Measurements from ENCODE around the gene PLCG1. TPM values are rescaled to one million over a fixed set of nuclear protein-coding genes. Genes with fewer than 3 reads are reported as not detected.

Gene PLCG1
- total RNA-seq, 2 experiments from 2014 or later, result 201 to 337 TPM

DNA sequence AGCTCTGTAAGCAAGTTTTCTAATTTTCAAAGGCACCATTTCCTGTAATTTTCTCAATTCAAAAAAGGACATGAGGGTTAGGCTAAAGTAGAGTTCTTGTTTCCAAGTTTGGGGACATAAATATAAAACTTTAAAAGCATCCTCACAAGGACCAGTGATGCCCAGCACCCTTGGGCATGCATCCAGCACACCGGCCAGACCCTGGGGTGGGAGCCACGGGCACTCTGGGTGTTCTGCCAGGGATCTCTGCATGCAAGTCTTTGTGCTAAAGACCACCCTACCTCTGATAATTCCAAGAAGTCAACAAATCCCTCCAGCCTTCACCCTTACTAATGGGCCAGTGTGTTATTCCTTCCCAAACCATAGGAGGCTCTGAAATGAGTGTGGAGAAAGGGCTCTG lies 46.5 kb downstream of the PLCG1 start:
- peaks cover 14% of the 10 kb centered on the region for H3K4me1 Mint-ChIP-seq
- CTCF ChIA-PET, result interaction anchor here (3.6 kb wide), 1 partner anchor 11 kb away, joined by 19 read pairs; no protein-coding TSS in a partner anchor
- DNase-seq (no peak), ATAC-seq (no peak)
- H3K36me3 Mint-ChIP-seq, result no peaks in the 10 kb centered on the region
- no peak overlapping the region for H3K27ac Mint-ChIP-seq
- H3K4me3 Mint-ChIP-seq, result no peak overlapping the region
- no peaks in the 10 kb centered on the region for H3K9me3 Mint-ChIP-seq (ENCODE audit: low read depth)
- no peaks in the 10 kb centered on the region for H3K27me3 Mint-ChIP-seq

DNA sequence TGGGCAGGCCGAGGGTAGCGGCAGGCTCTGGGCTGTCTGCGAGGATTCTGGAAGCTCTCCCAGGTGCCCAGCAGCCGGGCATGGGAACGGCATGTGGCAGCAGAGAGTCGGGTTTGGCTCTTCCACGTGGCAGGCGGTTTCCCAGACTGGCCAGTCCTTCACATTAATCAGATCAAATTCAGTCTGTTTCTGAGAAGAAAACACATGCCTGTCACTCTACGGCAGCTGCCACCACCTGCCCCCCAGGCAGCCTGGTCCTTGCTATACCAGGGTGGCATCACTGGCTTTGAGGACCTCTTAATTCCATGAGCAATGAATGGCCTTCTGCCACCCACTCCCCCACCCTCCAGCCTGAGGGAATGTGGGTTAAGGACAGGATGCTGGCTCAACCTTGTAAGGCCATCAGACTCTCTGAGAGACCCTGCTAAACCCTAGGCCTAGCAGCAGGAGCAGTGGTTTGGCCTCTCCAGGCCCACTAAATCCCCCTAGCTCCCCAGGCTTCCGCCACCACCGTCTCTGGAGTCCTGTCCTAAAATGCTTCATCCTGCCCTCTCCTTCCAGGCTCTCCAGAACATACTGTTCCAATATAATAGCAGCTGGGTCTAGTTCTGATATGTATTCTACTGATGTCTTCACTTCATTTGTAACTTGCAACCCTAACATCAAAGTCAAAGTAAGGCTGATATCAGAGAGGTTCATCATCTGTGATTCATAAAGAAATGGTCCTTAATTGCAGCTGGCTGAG lies 47.8 kb downstream of the PLCG1 start:
- Mint-ChIP-seq H3K9me3 (ENCODE audit: low read depth) (peaks cover 3% of the 10 kb centered on the region), H3K4me3 (no peak overlapping the region), H3K4me1 (peaks cover 14% of the 10 kb centered on the region), H3K27me3 (no peaks in the 10 kb centered on the region), H3K36me3 (no peaks in the 10 kb centered on the region), H3K27ac (no peak overlapping the region)
- CTCF ChIA-PET, result interaction anchor here (1.0 kb wide), 1 partner anchor 50 kb away, joined by 3 read pairs; no protein-coding TSS in a partner anchor
- no peak for DNase-seq
- ATAC-seq, result no peak

DNA sequence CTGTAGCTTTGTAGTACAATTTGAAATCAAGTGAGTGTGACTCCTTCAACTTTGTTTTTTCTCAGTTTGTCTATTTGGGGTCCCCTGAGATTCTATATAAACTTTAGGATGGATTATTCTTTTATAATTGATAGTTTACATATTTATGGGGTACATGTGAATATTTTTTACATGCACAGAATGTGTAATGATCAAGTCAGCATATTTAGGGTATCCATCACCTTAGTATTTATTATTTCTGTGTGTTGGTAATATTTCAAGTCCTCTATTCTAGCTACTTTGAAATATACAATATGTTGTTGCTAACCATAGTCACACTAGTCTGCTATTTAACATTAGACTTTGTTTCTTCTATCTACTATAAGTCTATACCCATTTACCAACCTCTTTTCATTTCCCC lies 50.3 kb downstream of the PLCG1 start:
- H3K27me3 Mint-ChIP-seq, result no peaks in the 10 kb centered on the region
- no peak for ATAC-seq
- no peak overlapping the region for H3K4me3 Mint-ChIP-seq
- DNase-seq, result no peak
- H3K36me3 Mint-ChIP-seq, result peaks cover 7% of the 10 kb centered on the region
- no peak overlapping the region for H3K27ac Mint-ChIP-seq
- peaks cover 3% of the 10 kb centered on the region for H3K9me3 Mint-ChIP-seq (ENCODE audit: low read depth)
- no peaks in the 10 kb centered on the region for H3K4me1 Mint-ChIP-seq
- CTCF ChIA-PET, result interaction anchor here (0.7 to 1.0 kb wide), 3 partner anchors 11 to 197 kb away, joined by 3 read pairs; no protein-coding TSS in a partner anchor

DNA sequence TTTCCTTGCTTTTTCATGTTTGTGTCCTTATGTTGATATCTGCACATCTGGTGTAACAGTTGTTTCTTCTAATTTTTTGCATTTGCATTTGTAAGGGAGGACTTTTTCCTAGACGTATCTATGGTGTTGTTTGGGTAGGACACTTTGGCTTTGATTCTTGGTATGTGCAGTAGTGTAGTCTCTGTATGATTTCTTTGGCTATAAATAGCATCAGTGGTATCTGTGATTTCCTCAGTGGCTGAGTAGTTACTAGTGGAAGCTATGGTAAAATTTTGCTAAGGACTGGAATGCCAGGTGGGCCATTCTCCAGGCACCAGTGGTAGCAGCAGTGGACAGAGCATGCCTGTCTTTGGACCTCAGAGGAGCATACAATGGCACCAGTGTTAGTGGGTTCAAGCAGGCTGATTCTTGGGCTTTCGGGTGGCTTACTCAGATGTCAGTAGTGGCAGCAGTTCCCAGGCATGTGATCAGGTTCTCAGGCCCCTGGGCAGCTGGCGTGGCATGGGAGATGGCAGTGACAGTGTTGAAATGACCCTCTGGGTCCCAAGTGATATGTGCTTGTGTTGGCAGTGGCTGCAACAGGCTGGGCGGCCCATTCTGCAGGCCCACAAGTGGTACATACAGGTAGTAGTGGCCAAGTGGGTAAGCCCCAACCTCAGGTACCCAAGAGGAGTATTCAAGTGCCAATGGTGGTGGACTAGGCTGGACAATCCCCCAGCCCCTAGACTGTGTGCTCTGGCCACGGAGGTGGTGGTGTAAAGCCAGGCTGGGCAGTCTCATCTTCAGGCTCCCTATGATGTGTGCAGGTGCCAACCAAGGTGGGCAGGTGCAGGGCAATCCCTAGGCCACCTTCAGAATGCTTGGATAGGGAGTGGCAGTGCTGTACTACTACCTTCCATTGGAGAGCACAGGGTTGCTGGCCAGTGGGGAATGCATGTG lies 54.5 kb downstream of the PLCG1 start:
- Mint-ChIP-seq H3K4me3 (no peak overlapping the region), H3K9me3 (ENCODE audit: low read depth) (peaks cover 3% of the 10 kb centered on the region), H3K36me3 (peaks cover 15% of the 10 kb centered on the region), H3K27me3 (no peaks in the 10 kb centered on the region), H3K4me1 (peaks cover 17% of the 10 kb centered on the region), H3K27ac (no peak overlapping the region)
- CTCF ChIA-PET, result interaction anchor here (0.8 to 1.2 kb wide), 3 partner anchors 40 to 205 kb away, joined by 3 read pairs; no protein-coding TSS in a partner anchor
- DNase-seq, result no peak
- ATAC-seq, result no peak

DNA sequence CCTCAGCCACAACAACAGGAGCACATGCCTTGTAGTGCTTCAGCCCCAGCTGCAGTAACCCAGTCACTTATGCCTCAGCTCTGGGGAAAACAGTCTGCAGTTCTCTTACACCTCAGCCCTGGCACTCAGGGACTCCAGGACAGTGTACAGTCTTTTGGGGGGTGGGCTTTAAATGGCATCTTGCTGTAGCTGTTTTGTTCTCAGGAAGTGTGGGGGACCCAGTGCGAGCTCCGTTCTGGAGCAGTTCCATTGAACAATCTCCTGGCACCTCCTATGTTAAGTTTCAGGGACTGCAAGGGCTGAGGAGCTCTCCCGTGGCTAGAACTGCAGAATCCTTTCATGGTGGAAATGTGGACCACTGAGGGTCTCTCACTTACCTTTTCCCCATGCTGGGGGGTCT lies 55.2 kb downstream of the PLCG1 start:
- H3K27ac Mint-ChIP-seq, result no peak overlapping the region
- CTCF ChIA-PET, result interaction anchor here (1.2 kb wide), 1 partner anchor 39 kb away, joined by 3 read pairs; no protein-coding TSS in a partner anchor
- peaks cover 18% of the 10 kb centered on the region for H3K4me1 Mint-ChIP-seq
- peaks cover 3% of the 10 kb centered on the region for H3K9me3 Mint-ChIP-seq (ENCODE audit: low read depth)
- peaks cover 15% of the 10 kb centered on the region for H3K36me3 Mint-ChIP-seq
- H3K27me3 Mint-ChIP-seq, result no peaks in the 10 kb centered on the region
- no peak overlapping the region for H3K4me3 Mint-ChIP-seq
- ATAC-seq (no peak), DNase-seq (no peak)

DNA sequence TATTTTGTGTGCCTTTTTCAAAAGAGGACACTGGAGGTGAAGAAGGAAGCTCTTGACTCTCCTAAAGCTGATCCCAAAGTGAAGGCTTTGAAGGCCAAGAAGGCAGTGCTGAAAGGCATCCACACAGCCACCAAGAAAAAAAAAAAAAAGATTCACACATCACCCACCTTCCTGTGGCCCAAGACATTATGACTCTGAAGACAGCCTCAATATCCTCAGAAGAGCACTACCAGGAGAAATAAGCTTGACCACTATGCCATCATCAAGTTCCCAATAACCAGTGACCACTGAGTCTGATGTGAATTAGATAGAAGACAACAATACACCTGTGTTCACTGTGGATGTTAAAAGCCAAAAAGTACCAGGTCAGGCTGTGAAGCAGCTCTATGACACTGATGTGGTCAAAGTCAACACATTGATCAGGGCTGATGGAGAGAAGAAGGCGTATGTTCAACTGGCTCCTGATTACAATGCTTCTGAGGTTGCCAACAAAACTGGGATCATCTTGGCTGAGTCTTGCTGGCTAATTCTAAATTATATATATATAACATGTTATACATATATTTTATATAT lies 59.4 kb downstream of the PLCG1 start:
- Mint-ChIP-seq H3K9me3 (ENCODE audit: low read depth) (peaks cover 9% of the 10 kb centered on the region), H3K27ac (no peak overlapping the region), H3K4me1 (peaks cover 18% of the 10 kb centered on the region), H3K27me3 (no peaks in the 10 kb centered on the region), H3K36me3 (peaks cover 20% of the 10 kb centered on the region), H3K4me3 (no peak overlapping the region)
- CTCF ChIA-PET, result interaction anchor here (1.0 to 1.5 kb wide), 2 partner anchors 24 to 28 kb away, joined by 3 to 4 read pairs; no protein-coding TSS in a partner anchor
- DNase-seq (no peak), ATAC-seq (peak; percentile 39)

DNA sequence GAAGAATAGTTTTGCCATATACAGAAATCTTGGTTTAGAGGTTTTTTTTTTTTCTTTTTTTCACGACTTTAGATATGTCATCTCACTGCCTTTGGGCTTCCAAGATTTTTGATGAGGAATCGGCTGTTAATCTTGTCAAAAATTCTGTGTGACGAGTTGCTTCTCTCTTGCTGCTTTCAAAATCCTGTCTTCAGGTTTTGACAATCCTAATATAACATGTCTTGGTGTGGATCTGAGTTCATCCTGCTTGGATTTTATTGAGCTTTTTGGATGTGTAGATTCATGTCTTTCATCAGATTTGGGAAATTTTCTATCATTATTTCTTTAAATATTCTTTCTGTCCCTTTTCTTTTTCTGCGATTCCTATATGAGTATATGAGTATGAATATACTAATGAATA lies 61.1 kb downstream of the PLCG1 start:
- no peak for ATAC-seq
- peaks cover 9% of the 10 kb centered on the region for H3K9me3 Mint-ChIP-seq (ENCODE audit: low read depth)
- peaks cover 18% of the 10 kb centered on the region for H3K4me1 Mint-ChIP-seq
- no peak overlapping the region for H3K4me3 Mint-ChIP-seq
- H3K36me3 Mint-ChIP-seq, result peaks cover 17% of the 10 kb centered on the region
- H3K27ac Mint-ChIP-seq, result no peak overlapping the region
- CTCF ChIA-PET, result interaction anchor here (1.8 kb wide), 1 partner anchor 19 kb away, joined by 3 read pairs; no protein-coding TSS in a partner anchor
- H3K27me3 Mint-ChIP-seq, result no peaks in the 10 kb centered on the region
- no peak for DNase-seq

DNA sequence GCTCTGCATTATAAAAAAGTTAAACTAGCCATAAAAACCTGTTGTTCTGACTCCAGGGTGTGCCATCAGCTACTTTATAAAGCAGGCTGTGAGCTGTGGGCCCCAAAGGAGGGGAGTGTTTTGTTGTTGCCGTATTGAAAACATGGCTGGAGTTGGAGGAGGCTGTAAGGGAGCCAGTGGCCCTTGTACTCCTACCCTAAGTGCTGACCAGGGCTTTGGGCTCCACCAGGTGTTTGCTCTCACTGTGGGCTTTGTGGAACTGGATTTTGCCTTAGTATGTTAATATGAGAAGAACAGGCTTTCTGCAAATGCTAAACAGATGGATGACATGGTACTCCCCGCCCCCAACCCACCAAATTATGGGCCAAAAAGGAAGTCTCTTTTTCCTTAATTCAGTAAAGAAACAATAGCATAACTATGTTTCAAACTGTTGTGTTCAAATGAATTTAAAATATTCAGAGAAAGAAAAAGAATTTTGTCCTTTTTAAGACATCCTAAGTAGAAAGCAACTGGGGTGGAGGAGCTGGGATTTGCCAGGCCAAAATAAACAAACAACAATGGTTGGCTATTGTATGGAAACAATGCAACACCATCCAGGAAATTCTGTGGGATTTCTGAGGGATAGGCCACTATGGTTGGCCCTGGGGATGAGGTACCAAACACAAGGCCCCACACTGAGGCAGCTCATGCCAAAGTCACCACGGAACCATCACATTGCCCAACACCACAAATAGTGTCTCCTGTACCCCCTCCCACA lies 63.3 kb downstream of the PLCG1 start:
- Mint-ChIP-seq H3K27me3 (no peaks in the 10 kb centered on the region), H3K9me3 (ENCODE audit: low read depth) (peaks cover 9% of the 10 kb centered on the region), H3K36me3 (peaks cover 15% of the 10 kb centered on the region), H3K4me1 (peaks cover 9% of the 10 kb centered on the region), H3K27ac (no peak overlapping the region), H3K4me3 (no peak overlapping the region)
- CTCF ChIA-PET, result interaction anchor here (0.7 to 1.7 kb wide), 4 partner anchors 28 to 139 kb away, joined by 3 read pairs; no protein-coding TSS in a partner anchor
- ATAC-seq (no peak), DNase-seq (no peak)

DNA sequence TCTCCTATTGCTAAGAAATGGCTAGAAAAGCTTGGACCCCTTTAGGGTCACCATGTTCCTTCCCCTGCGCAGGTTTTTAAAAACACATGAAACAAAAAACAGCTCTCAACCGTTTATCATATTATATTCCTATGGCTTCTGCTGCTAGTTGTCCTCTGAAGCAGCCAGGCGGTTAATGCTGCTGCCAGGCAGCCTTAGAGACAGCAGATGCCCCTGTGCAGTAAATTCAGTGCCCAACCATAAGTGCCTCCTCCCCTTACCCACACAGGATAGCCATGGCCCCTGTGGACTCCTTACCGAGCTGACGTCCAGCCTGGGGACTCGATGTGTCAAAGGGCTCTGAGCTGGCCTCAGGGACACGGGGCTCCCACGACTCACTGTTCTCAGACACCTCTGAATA lies 64.4 kb downstream of the PLCG1 start:
- H3K4me1 Mint-ChIP-seq, result peaks cover 1% of the 10 kb centered on the region
- H3K4me3 Mint-ChIP-seq, result no peak overlapping the region
- peaks cover 9% of the 10 kb centered on the region for H3K9me3 Mint-ChIP-seq (ENCODE audit: low read depth)
- DNase-seq (no peak), ATAC-seq (no peak)
- CTCF ChIA-PET, result interaction anchor here (0.8 to 1.7 kb wide), 3 partner anchors 30 to 138 kb away, joined by 3 read pairs; no protein-coding TSS in a partner anchor
- no peaks in the 10 kb centered on the region for H3K27me3 Mint-ChIP-seq
- peaks cover 13% of the 10 kb centered on the region for H3K36me3 Mint-ChIP-seq
- no peak overlapping the region for H3K27ac Mint-ChIP-seq

DNA sequence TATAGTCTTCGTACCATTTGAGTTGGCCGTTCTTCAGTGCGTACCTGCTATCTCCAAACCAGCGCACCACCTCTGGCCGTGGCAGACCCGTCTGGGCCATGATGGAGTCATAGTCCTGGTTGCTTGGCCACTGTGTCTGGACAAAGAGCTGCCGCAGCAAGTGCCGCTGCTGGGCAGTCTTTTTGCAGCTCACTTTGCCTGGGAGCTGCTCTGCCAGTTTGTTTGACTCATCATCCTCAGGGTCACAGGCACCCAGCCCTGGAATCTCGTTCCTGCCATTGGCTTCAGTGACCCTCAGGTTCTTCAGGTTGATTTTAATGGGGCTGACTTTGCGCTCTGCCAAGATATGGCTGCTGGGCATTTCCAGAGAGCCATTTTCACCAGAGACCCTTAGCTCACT lies 65.1 kb downstream of the PLCG1 start:
- no peaks in the 10 kb centered on the region for H3K27me3 Mint-ChIP-seq
- ATAC-seq (no peak), DNase-seq (no peak)
- peaks cover 13% of the 10 kb centered on the region for H3K36me3 Mint-ChIP-seq
- CTCF ChIA-PET, result interaction anchor here (0.7 to 1.7 kb wide), 3 partner anchors 29 to 234 kb away, joined by 3 read pairs; no protein-coding TSS in a partner anchor
- H3K4me3 Mint-ChIP-seq, result no peak overlapping the region
- no peak overlapping the region for H3K27ac Mint-ChIP-seq
- no peaks in the 10 kb centered on the region for H3K4me1 Mint-ChIP-seq
- peaks cover 9% of the 10 kb centered on the region for H3K9me3 Mint-ChIP-seq (ENCODE audit: low read depth)

DNA sequence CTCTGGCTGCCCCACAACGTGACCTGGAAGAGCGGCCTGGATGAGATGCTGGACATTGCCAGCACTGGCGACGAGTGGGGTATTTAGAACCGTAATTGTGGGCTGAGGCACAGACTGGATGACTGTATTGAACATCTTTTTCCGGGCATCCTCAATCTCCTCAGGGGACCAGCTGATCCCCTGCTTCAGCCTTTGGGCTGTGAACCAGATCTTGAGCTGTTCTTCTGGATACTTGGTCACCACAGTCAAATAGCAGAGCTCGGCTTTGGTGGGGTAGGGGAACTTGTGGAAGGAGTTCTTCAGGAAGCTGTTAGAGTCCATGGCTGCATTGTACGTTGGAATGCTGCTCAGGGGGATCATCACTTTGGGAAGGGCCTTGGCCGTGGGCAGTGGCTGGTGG lies 66.3 kb downstream of the PLCG1 start:
- no peaks in the 10 kb centered on the region for H3K27me3 Mint-ChIP-seq
- no peaks in the 10 kb centered on the region for H3K4me1 Mint-ChIP-seq
- H3K36me3 Mint-ChIP-seq, result peaks cover 10% of the 10 kb centered on the region
- DNase-seq, result no peak
- CTCF ChIA-PET, result interaction anchor here (1.0 kb wide), 1 partner anchor 136 kb away, joined by 3 read pairs; no protein-coding TSS in a partner anchor
- peaks cover 4% of the 10 kb centered on the region for H3K9me3 Mint-ChIP-seq (ENCODE audit: low read depth)
- no peak overlapping the region for H3K4me3 Mint-ChIP-seq
- no peak for ATAC-seq
- no peak overlapping the region for H3K27ac Mint-ChIP-seq
